PC-3 (cell line): ENCODE data around the gene CYTH4. TPM values are rescaled to one million over a fixed set of nuclear protein-coding genes. Genes with fewer than 3 reads are reported as not detected.
A peak's percentile ranks its signal among the peaks of the same experiment; 100 is the strongest.
"Not testable (repeated sequence)": the region's sequence is repeated elsewhere in the genome, so short reads cannot be mapped to it uniquely, and the experiment has no call there.

Experiments
- ATAC-seq: fragments of 200-7000 bp; cut with Tn5 transposase; 2 replicates; pipeline ENCODE4 v1.9.1; 2020; ENCODE audit warnings: mild to moderate bottlenecking, moderate library complexity
- BruUV-seq: library from RNA; stranded (reverse); fragments of 400-500 nt; replicated peaks from 2 replicates; lab custom pipeline; 2021; lab: Mats Ljungman, UMichigan
- CTCF ChIA-PET: fragments of 300-600 bp; sonication (Branson Sonifier 250); formaldehyde crosslinking; loops from one replicate; lab custom pipeline; 2022; ENCODE audit warnings: antibody characterized with exemption; lab: Charles Lee
- POLR2A ChIA-PET: fragments of 300-600 bp; sonication (Branson Sonifier 250); formaldehyde crosslinking; loops from one replicate; lab custom pipeline; 2022; ENCODE audit warnings: antibody characterized with exemption; ENCODE audit not compliant: unreplicated experiment; lab: Charles Lee
- DNase-seq: peaks from one replicate; pipeline ENCODE4 v3.0.0-alpha.2; 2015
- H2AFZ ChIP-seq: fragments of 300-600 bp; sonication (generic); 2 replicates; pipeline ENCODE4 v1.6.0; 2016; ENCODE audit warnings: antibody characterized with exemption, low read length
- H3F3A ChIP-seq: fragments of 300-600 bp; sonication (generic); one replicate; pipeline ENCODE4 v1.6.0; 2017; ENCODE audit warnings: antibody characterized with exemption, low read length, control low read depth, mild to moderate bottlenecking; ENCODE audit not compliant: unreplicated experiment
- H3K27ac ChIP-seq: fragments of 300-600 bp; sonication (generic); 2 replicates; pipeline ENCODE4 v1.5.1; 2016; ENCODE audit warnings: mild to moderate bottlenecking, low read length
- H3K27me3 ChIP-seq: fragments of 300-600 bp; sonication (generic); 2 replicates; pipeline ENCODE4 v1.6.1; 2016; ENCODE audit warnings: low read length, mixed read lengths
- H3K36me3 ChIP-seq: fragments of 300-600 bp; sonication (generic); 2 replicates; pipeline ENCODE4 v1.6.1; 2016; ENCODE audit warnings: low read depth, mixed run types, low read length, mixed read lengths
- H3K4me1 ChIP-seq: fragments of 300-600 bp; sonication (generic); 2 replicates; pipeline ENCODE4 v1.5.1; 2016; ENCODE audit warnings: low read length; ENCODE audit not compliant: insufficient read depth
- H3K4me2 ChIP-seq: fragments of 300-600 bp; sonication (generic); 2 replicates; pipeline ENCODE4 v1.6.0; 2016; ENCODE audit warnings: low read length
- H3K4me3 ChIP-seq: fragments of 300-600 bp; sonication (generic); 2 replicates; pipeline ENCODE4 v1.5.1; 2016; ENCODE audit warnings: mild to moderate bottlenecking, low read length, mixed read lengths
- H3K79me2 ChIP-seq: fragments of 300-600 bp; sonication (generic); 2 replicates; pipeline ENCODE4 v1.6.1; 2017; ENCODE audit warnings: low read length, mixed read lengths
- H3K9ac ChIP-seq: fragments of 300-600 bp; sonication (generic); 2 replicates; pipeline ENCODE4 v1.6.0; 2016; ENCODE audit warnings: mild to moderate bottlenecking, low read length
- H3K9me2 ChIP-seq: fragments of 300-600 bp; sonication (generic); replicated peaks from 2 replicates; pipeline ENCODE4 v1.6.1; 2016; ENCODE audit warnings: mixed run types, low read length, mixed read lengths
- H3K9me3 ChIP-seq: fragments of 300-600 bp; sonication (generic); 2 replicates; pipeline ENCODE4 v1.6.1; 2016; ENCODE audit warnings: low read length, mixed read lengths
- H4K20me1 ChIP-seq: fragments of 300-600 bp; sonication (generic); 2 replicates; pipeline ENCODE4 v1.6.1; 2016; ENCODE audit warnings: low read length, mixed read lengths
- CTCF ChIP-seq: fragments of 300-600 bp; sonication (generic); conservative IDR thresholded peaks from 2 replicates; pipeline ENCODE4 v1.5.1; 2017; ENCODE audit warnings: antibody characterized with exemption, low read depth, mild to moderate bottlenecking, low read length
- EZH2 ChIP-seq: fragments of 300-600 bp; sonication (generic); IDR thresholded peaks from one replicate; pipeline ENCODE4 v1.6.1; 2017; ENCODE audit warnings: antibody characterized with exemption, mild to moderate bottlenecking, low read length; ENCODE audit not compliant: unreplicated experiment
- EZH2phosphoT487 ChIP-seq: fragments of 300-600 bp; sonication (generic); IDR thresholded peaks from 2 replicates; pipeline ENCODE4 v1.6.1; 2018; ENCODE audit warnings: mild to moderate bottlenecking, antibody characterized with exemption, low read length, borderline replicate concordance
- intact Hi-C: fragments of 100-400 bp; cut with micrococcal nuclease; formaldehyde crosslinking; loops from 2 replicates; pipeline ENCODE4 v1.9.0; 2023
- total RNA-seq: library from RNA; depleted of rRNA; stranded (reverse); fragments of >200 nt; gene quantifications from 2 replicates; pipeline ENCODE4 v1.2.3, GENCODE V29; 2014

Gene CYTH4
- total RNA-seq, 1 experiment from 2014 or later = 1.9 TPM

GRCh38 chr22:37325039-37325395, 42.7 kb downstream of the CYTH4 start:
- no peak overlapping the region for H3K27ac ChIP-seq
- ChIA-PET POLR2A (no interaction called here), CTCF (no interaction called here)
- peaks cover 61% of the 10 kb centered on the region for H3K4me1 ChIP-seq
- no peak for TF ChIP-seq EZH2phosphoT487
- no peak for ATAC-seq
- no peak overlapping the region for H3K4me3 ChIP-seq
- intact Hi-C loops = loop anchor here (5.0 kb wide), 1 partner anchor 107 kb away; no protein-coding TSS in a partner anchor
- no peaks in the 10 kb centered on the region for H3K9me3 ChIP-seq
- no peaks in the 10 kb centered on the region for H3K27me3 ChIP-seq
- no peak overlapping the region for H3K4me2 ChIP-seq
- H3F3A ChIP-seq = no peaks in the 10 kb centered on the region
- H3K36me3 ChIP-seq = no peaks in the 10 kb centered on the region
- no peaks in the 10 kb centered on the region for H4K20me1 ChIP-seq
- no peak overlapping the region for H2AFZ ChIP-seq
- no TSS peak for BruUV-seq
- no peak for DNase-seq
- H3K9ac ChIP-seq = no peak overlapping the region
- 0 out of 2 replicates have a peak, but pooled peaks cover 3% of the 10 kb centered on the region for H3K79me2 ChIP-seq
- no peaks in the 10 kb centered on the region for H3K9me2 ChIP-seq

GRCh38 chr22:37326726-37327125, 44.4 kb downstream of the CYTH4 start:
- Histone ChIP-seq H3K27me3 (no peaks in the 10 kb centered on the region), H3K4me3 (no peak overlapping the region), H3K36me3 (no peaks in the 10 kb centered on the region), H3K27ac (peak overlapping the region; percentile 100), H4K20me1 (no peaks in the 10 kb centered on the region), H3F3A (no peaks in the 10 kb centered on the region), H2AFZ (no peak overlapping the region), H3K4me1 (peaks cover 71% of the 10 kb centered on the region), H3K79me2 (0 out of 2 replicates have a peak, but pooled peaks cover 3% of the 10 kb centered on the region), H3K9me2 (no peaks in the 10 kb centered on the region), H3K4me2 (peak overlapping the region; percentile 65; the same call in 1 of the 2 replicates), H3K9me3 (no peaks in the 10 kb centered on the region), H3K9ac (peak overlapping the region; percentile 81)
- ATAC-seq = no peak
- ChIA-PET POLR2A (no interaction called here), CTCF (no interaction called here)
- intact Hi-C loops = loop anchor here (5.0 kb wide), 1 partner anchor 106 kb away; no protein-coding TSS in a partner anchor
- DNase-seq = peak; percentile 53
- TF ChIP-seq CTCF (no peak), EZH2 (no peak), EZH2phosphoT487 (no peak)
- no TSS peak for BruUV-seq

GRCh38 chr22:37328017-37328416, 45.7 kb downstream of the CYTH4 start:
- intact Hi-C loops = loop anchor here (5.0 kb wide), 1 partner anchor 104 kb away; no protein-coding TSS in a partner anchor
- POLR2A ChIA-PET = no interaction called here
- no TSS peak for BruUV-seq

GRCh38 chr22:37328538-37329237, 46.4 kb downstream of the CYTH4 start:
- H3K27me3 ChIP-seq, H3K9me3 ChIP-seq, H3K9me2 ChIP-seq, ATAC-seq, H3K36me3 ChIP-seq, H3K79me2 ChIP-seq, H4K20me1 ChIP-seq, BruUV-seq, H3F3A ChIP-seq, H2AFZ ChIP-seq, H3K4me3 ChIP-seq: not testable (repeated sequence)
- Histone ChIP-seq H3K27ac (peak overlapping the region; percentile 100), H3K9ac (peak overlapping the region; percentile 85), H3K4me1 (peaks cover 72% of the 10 kb centered on the region), H3K4me2 (peak overlapping the region; percentile 72)
- POLR2A ChIA-PET = interaction anchor here (0.6 kb wide), 1 partner anchor 45 kb away, joined by 19 read pairs; no protein-coding TSS in a partner anchor
- intact Hi-C loops = loop anchor here (5.0 kb wide), 1 partner anchor 104 kb away; no protein-coding TSS in a partner anchor
- CTCF ChIA-PET = interaction anchor here (0.6 kb wide), 1 partner anchor 202 kb away, joined by 14 read pairs; no protein-coding TSS in a partner anchor
- DNase-seq = peak; percentile 6

More at GRCh38 chr22:37328017-37328416, 45.7 kb downstream of the CYTH4 start:
- no peaks in the 10 kb centered on the region for H3K27me3 ChIP-seq
- H3K4me1 ChIP-seq = peaks cover 79% of the 10 kb centered on the region
- no peak overlapping the region for H3K4me3 ChIP-seq
- H3K4me2 ChIP-seq = peak overlapping the region; percentile 72
- no peak overlapping the region for H2AFZ ChIP-seq
- CTCF ChIA-PET = interaction anchor here (0.6 kb wide), 1 partner anchor 203 kb away, joined by 14 read pairs; no protein-coding TSS in a partner anchor
- H3K9me2 ChIP-seq = no peaks in the 10 kb centered on the region
- TF ChIP-seq EZH2 (no peak), EZH2phosphoT487 (no peak), CTCF (no peak)
- H3K79me2 ChIP-seq = 0 out of 2 replicates have a peak, but pooled peaks cover 3% of the 10 kb centered on the region
- ATAC-seq (peak; percentile 61), DNase-seq (peak; percentile 93)
- H3K9me3 ChIP-seq = no peaks in the 10 kb centered on the region
- H3K36me3 ChIP-seq = no peaks in the 10 kb centered on the region
- H3K9ac ChIP-seq = peak overlapping the region; percentile 85
- H3K27ac ChIP-seq = peak overlapping the region; percentile 100
- no peaks in the 10 kb centered on the region for H3F3A ChIP-seq
- H4K20me1 ChIP-seq = no peaks in the 10 kb centered on the region
